GM10266 (cell line): ENCODE data around the gene KLHL14.

Experiments
- DNase-seq: peaks from one replicate; pipeline ENCODE4 v3.0.0; 2012; ENCODE audit errors: extremely low spot score
- CTCF ChIP-seq: IDR thresholded peaks from 2 replicates; pipeline ENCODE4 v1.5.1; 2012; ENCODE audit warnings: mild to moderate bottlenecking, low read depth; ENCODE audit not compliant: control insufficient read depth, insufficient read depth; ENCODE audit errors: missing control alignments

The KLHL14 gene

DNA sequence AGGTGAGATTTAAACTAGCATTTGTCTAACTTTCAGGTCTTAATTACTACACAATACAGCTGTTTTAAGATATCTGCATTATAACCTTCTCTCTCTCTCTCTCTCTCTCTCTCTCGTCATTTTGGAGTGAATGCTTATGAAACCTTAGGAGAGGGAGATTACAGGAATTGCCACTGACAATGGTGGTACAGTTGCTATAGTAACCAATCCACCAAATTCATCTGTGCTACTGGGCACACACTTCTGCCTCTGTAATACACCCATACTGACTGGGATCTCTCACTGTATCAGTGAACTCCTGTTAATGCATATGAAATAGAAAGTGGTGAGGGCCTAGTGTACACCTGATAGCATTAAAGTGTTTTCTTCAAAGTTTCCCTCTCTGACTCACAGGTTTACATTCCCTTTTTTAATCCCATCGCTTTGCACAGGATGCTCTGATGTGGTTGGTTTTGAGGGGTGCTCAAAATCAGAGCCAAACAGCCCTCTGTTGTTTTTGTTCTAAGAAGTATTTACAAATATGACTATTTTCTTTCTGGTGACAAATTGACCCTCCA is 13.1 kb downstream of the KLHL14 start:
- no peak for DNase-seq
- TF ChIP-seq CTCF, result no peak

DNA sequence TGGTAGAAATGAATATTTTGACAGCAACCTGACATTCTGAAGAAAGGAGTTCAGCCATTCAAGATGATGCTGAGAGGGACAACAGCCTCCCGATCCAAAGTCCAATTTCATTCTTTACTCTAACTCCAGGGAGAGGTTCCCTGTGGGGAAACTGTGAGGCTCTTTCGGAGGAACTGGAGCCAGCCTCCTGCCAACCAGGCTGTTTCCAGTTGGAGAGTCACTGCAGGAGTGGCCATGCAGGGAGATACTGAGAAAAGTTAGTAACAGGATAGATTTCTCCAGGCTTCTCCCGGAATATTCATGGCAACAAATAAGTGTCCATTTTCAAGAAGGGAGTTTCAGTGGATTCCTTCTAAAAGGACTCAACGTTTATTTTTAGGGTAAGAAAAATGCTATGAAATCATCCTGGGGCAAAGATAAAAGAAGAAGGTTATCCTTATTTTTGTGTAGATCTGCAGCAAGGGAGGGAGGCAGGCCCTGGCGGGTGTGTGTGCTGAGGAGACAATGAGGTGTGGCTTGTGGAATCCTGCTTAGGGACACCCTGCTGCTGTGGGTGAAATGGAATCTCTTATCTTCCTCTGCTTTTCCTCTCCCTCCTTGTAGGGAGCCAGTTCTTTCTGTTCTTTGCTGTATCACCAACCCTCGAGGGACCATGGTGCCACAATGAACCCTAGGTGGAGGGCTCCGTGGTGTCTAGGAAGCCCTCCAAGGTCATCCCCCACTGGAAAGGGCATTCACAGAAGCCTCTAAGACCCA is 18.1 kb downstream of the KLHL14 start:
- no peak for DNase-seq

DNA sequence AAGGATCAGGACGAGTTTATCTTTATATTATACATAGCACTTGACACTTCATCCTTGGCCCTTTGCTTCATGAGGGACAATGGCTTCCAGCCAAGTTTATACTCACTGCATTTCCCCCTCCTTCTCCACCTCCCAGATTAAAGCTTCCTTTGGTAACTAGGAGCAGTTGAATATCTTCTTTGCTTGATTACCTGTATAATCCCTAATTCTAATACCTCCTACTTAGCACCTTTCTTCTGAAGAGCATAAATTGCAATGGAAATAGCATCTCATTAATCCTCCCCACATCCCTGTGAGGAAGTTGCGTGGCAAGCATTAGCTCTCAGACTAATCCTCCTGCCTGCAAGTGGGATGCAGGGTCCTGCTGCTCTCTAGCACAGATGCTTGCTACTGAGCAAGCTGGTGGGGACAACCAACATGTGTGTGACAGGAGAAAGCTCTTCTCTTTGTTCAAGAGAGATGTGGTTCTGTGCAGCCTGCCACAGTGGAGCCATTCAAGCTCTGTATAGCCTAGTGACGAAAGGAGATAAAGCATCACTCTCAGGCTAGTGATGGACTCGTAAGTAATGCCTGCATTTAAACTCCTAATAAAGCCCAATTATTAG is 19.1 kb downstream of the KLHL14 start:
- DNase-seq, result no peak
- TF ChIP-seq CTCF, result no peak

More for the DNA sequence above, 18.1 kb downstream of the KLHL14 start:
- no peak for TF ChIP-seq CTCF

DNA sequence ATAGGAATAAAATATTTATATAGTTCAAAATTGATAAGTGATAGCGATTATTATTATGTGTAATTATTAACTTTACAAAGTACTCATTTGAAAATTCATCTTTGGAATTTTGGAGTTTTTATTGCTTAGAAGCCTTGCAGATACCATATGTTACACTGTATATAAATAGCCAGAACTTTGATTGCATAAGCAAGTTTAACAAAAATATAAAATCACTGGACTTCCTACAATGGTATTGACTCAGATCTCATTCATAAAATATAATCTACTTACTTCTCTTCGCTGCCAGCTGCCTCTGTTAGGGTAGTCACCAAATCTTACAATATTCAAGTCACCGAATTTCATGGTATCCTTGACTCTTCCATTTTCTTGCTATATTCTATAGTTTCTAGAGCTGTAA is 22.5 kb downstream of the KLHL14 start:
- TF ChIP-seq CTCF, result no peak
- DNase-seq, result no peak

DNA sequence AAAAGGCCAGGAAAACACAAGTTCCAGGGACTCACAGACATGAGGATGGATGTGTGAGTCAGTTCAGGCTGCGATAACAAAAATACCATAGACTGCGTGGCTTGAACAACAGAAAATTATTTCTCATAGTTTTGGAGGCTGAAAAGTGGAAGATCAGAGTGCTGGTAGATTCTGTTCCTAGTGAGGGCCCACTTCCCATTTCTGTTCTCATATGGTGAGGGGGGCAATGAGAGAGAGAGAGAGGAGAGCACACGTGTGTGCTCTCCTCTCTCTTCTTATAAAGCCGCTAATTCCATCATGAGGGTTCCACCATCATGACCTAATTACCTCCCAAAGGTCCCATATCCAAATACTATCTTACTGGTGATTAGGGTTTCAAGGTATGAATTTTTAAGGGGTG is 23.0 kb downstream of the KLHL14 start:
- no peak for TF ChIP-seq CTCF
- DNase-seq, result no peak

DNA sequence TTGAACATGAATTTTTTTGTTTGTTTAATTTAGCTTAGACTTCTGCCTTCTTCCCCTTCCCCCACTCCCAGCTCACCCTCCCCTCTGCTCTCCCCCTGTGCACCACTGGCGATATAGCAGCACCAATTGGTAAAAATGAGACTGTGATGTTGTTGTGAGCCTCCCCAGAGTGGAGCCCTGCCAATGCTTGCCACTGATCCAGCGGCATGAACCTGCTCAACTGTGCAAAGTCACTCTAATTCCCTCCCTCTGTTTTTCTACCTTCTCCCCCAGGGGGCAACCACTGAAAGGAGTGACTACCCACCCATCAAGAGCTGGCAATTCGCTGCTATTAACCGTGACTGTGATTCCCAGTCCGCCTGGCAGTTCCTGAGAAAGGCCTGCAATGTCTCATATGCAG is 30.2 kb downstream of the KLHL14 start:
- TF ChIP-seq CTCF, result no peak
- DNase-seq, result no peak

- no peak for DNase-seq
- TF ChIP-seq CTCF, result no peak
Measured at GRCh38 chr18:32735781-32736180, 37.0 kb downstream of the KLHL14 start.
